ENCODE data around the gene ANKRD11. TPM values are rescaled to one million over a fixed set of nuclear protein-coding genes. Genes with fewer than 3 reads are reported as not detected.

The ANKRD11 gene
- total RNA-seq, 2 donors from 2014 or later: 118 to 159 TPM

DNA sequence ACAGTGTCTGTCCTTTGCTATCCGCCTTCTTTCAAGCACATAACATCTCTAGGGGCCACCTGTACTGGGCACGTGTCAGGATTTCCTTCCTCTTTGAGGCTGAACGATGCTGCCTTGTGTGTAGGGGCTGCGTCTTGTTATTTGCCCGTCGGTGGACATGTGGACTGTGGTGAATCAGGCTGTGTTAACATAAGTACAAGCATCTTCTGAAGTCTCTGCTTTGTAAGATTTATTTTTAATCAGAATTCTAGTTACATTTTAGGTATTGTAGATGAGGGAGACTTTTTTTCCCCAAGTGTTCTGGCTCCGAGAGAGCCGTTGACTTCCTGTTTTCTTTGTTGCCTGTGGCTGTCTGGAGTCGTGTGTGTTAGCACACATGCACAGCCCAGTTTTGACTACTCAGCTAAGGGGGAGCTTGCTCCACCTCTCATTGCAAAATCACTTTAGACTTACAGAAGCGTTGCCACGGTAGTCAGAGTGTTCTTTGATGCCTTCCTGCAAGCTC is 43.9 kb upstream of the ANKRD11 start:
- WGBS, 2 experiments (ENCODE audit: insufficient coverage in 1 of 2, insufficient read length in 1 of 2): 93 to 95% methylated on average over 6 to 11 of the region's 11 CpGs
- DNase-seq: no peak
- H3K36me3 ChIP-seq (ENCODE audit: control insufficient read depth, insufficient read depth, low read length): peaks cover 76% of the 10 kb centered on the region

GRCh38 chr16:89531821-89532526 is 41.6 kb upstream of the ANKRD11 start:
- no peak overlapping the region for H3K4me3 ChIP-seq (ENCODE audit: low read length)
- no peaks in the 10 kb centered on the region for H3K4me1 ChIP-seq (ENCODE audit: control insufficient read depth, insufficient read depth, low read length)
- H3K9ac ChIP-seq (ENCODE audit: extremely low read depth, low read length, poor library complexity, severe bottlenecking): no peak overlapping the region
- no peaks in the 10 kb centered on the region for H3K9me3 ChIP-seq (ENCODE audit: control insufficient read depth, low read length)
- H3K36me3 ChIP-seq (ENCODE audit: control insufficient read depth, insufficient read depth, low read length): peaks cover 75% of the 10 kb centered on the region
- no peak overlapping the region for H3K27ac ChIP-seq (ENCODE audit: low read depth, low read length)
- WGBS, 2 experiments (ENCODE audit: insufficient coverage in 1 of 2, insufficient read length in 1 of 2): 96 to 98% methylated on average over 15 to 31 of the region's 31 CpGs
- Mint-ChIP-seq H3K4me1 (no peaks in the 10 kb centered on the region), H3K9me3 (no peaks in the 10 kb centered on the region), H3K27ac (peak overlapping the region; percentile 26), H3K36me3 (ENCODE audit: low read depth) (peaks cover 81% of the 10 kb centered on the region), H3K4me3 (no peak overlapping the region), H3K27me3 (ENCODE audit: insufficient read depth) (no peaks in the 10 kb centered on the region)
- no peaks in the 10 kb centered on the region for H3K27me3 ChIP-seq (ENCODE audit: control insufficient read depth, insufficient read depth, low read length, poor library complexity, severe bottlenecking)
- no peak for DNase-seq
- no peak for TF ChIP-seq CTCF (conservative IDR thresholded peaks at IDR 0.05)

More for the DNA sequence above, 43.9 kb upstream of the ANKRD11 start:
- peaks cover 74% of the 10 kb centered on the region for H3K36me3 Mint-ChIP-seq (ENCODE audit: low read depth)
- no peak overlapping the region for H3K27ac Mint-ChIP-seq
- no peak overlapping the region for H3K9ac ChIP-seq (ENCODE audit: extremely low read depth, low read length, poor library complexity, severe bottlenecking)
- no peaks in the 10 kb centered on the region for H3K27me3 Mint-ChIP-seq (ENCODE audit: insufficient read depth)
- H3K9me3 ChIP-seq (ENCODE audit: control insufficient read depth, low read length): no peaks in the 10 kb centered on the region
- no peak overlapping the region for H3K4me3 Mint-ChIP-seq
- no peaks in the 10 kb centered on the region for H3K4me1 ChIP-seq (ENCODE audit: control insufficient read depth, insufficient read depth, low read length)
- H3K9me3 Mint-ChIP-seq: no peaks in the 10 kb centered on the region
- H3K27ac ChIP-seq (ENCODE audit: low read depth, low read length): no peak overlapping the region
- TF ChIP-seq CTCF (conservative IDR thresholded peaks at IDR 0.05): no peak
- H3K4me3 ChIP-seq (ENCODE audit: low read length): no peak overlapping the region
- H3K27me3 ChIP-seq (ENCODE audit: control insufficient read depth, insufficient read depth, low read length, poor library complexity, severe bottlenecking): no peaks in the 10 kb centered on the region
- no peaks in the 10 kb centered on the region for H3K4me1 Mint-ChIP-seq

- no peak overlapping the region for H3K27ac Mint-ChIP-seq
- no peak overlapping the region for H3K4me3 Mint-ChIP-seq
- peaks cover 84% of the 10 kb centered on the region for H3K36me3 ChIP-seq (ENCODE audit: control insufficient read depth, insufficient read depth, low read length)
- DNase-seq: no peak
- no peaks in the 10 kb centered on the region for H3K4me1 ChIP-seq (ENCODE audit: control insufficient read depth, insufficient read depth, low read length)
- no peaks in the 10 kb centered on the region for H3K9me3 Mint-ChIP-seq
- no peak for TF ChIP-seq CTCF (conservative IDR thresholded peaks at IDR 0.05)
- H3K27me3 Mint-ChIP-seq (ENCODE audit: insufficient read depth): no peaks in the 10 kb centered on the region
- peaks cover 86% of the 10 kb centered on the region for H3K36me3 Mint-ChIP-seq (ENCODE audit: low read depth)
- no peak overlapping the region for H3K4me3 ChIP-seq (ENCODE audit: low read length)
- no peaks in the 10 kb centered on the region for H3K9me3 ChIP-seq (ENCODE audit: control insufficient read depth, low read length)
- no peak overlapping the region for H3K27ac ChIP-seq (ENCODE audit: low read depth, low read length)
- 88 to 95% methylated on average over 30 to 37 of the region's 37 CpGs for WGBS, 2 experiments (ENCODE audit: insufficient coverage in 1 of 2, insufficient read length in 1 of 2)
- no peak overlapping the region for H3K9ac ChIP-seq (ENCODE audit: extremely low read depth, low read length, poor library complexity, severe bottlenecking)
- H3K27me3 ChIP-seq (ENCODE audit: control insufficient read depth, insufficient read depth, low read length, poor library complexity, severe bottlenecking): no peaks in the 10 kb centered on the region
- H3K4me1 Mint-ChIP-seq: no peaks in the 10 kb centered on the region
These were observed 40.3 kb upstream of the ANKRD11 start for GRCh38 chr16:89530401-89531381.

Measured in endodermal cell (in vitro differentiated cells).